Measurements from ENCODE around the gene SHH.

SHH gene

DNA sequence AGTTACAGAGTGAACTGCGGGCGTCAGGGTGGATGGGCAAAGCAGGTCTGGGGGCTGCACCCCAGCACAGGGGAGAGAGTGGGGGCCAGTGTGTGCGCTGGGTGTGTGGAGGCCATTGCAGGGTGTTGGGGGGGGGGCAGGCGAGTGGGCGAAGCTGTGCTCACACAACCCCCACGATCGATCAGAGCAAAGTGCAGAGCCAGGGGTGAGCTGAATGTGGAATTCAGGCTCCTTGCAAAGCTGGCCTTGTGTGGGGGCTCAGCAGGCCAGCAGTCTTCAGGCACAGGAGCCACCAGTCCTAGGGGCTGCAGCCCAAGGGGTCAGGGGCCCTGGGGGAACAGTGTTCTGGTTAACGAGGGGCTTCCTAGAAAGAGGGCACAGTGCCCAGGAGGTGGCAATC, 862 bp upstream of the SHH start:
- no peak for TF ChIP-seq POLR2AphosphoS5 (IDR thresholded peaks at IDR 0.05; ENCODE audit: borderline replicate concordance, low read depth, low read length)
- no peak for TF ChIP-seq EZH2 (IDR thresholded peaks at IDR 0.05)
- no peak for TF ChIP-seq FOXP2 (optimal IDR thresholded peaks at IDR 0.05; ENCODE audit: control extremely low read depth, extremely low read length, insufficient read depth)
- Histone ChIP-seq H3K27ac (no peak overlapping the region), H3K9me3 (ENCODE audit: low read depth, low read length) (no peaks in the 10 kb centered on the region), H3K36me3 (ENCODE audit: insufficient read depth, low read length) (no peaks in the 10 kb centered on the region), H3K9ac (ENCODE audit: insufficient read length) (no peak overlapping the region), H3K4me3 (no peak overlapping the region)
- no peak for DNase-seq (ENCODE audit: low read depth, low spot score)

- Histone ChIP-seq H3K36me3 (ENCODE audit: insufficient read depth, low read length) (no peaks in the 10 kb centered on the region), H3K9ac (ENCODE audit: insufficient read length) (no peak overlapping the region), H3K4me3 (no peak overlapping the region), H3K27ac (no peak overlapping the region), H3K9me3 (ENCODE audit: low read depth, low read length) (no peaks in the 10 kb centered on the region)
- no peak for DNase-seq (ENCODE audit: low read depth, low spot score)
- TF ChIP-seq EZH2 (IDR thresholded peaks at IDR 0.05) (no peak), FOXP2 (optimal IDR thresholded peaks at IDR 0.05; ENCODE audit: control extremely low read depth, extremely low read length, insufficient read depth) (no peak), POLR2AphosphoS5 (IDR thresholded peaks at IDR 0.05; ENCODE audit: borderline replicate concordance, low read depth, low read length) (no peak)
These were observed 736 bp downstream of the SHH start for GRCh38 chr7:155811560-155811894.

DNA sequence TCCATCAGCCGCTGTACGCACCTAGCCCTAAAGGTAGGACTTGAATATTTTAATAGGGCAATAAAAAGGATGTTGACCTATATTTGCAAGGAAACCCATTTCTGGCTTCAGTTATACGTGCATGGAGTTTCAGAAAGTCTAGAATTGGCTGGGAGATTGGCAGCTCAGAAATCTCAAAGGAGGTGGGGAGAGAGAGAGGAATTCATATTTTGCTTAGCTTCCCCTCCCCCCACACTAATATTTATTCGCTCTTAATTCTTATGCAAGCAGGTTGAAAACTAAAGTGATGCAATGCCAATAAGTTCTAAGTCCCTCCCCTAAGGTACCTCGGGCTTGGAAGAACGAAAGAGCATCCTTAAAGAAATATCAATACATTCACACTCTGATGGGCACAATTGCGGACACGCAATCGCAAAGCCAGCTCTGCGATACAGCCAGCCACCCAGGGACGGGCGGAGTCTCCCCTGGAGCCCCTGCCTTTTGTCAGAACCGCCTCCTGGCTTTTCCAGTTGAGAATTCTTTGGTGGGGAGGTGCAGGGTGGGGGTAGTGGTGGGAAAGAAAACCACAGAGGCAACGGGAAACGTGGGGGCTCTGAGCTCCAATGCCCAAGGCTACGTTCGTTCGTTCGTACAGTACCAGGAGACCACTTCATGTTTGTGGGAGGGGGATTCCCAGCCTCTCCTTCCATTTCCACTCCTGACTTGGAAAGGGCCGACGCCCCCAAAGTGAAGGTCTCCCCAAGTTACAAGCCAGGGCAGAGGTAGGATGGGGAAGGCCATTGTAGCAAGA, 1.3 kb downstream of the SHH start:
- no peaks in the 10 kb centered on the region for H3K9me3 ChIP-seq (ENCODE audit: low read depth, low read length)
- H3K9ac ChIP-seq (ENCODE audit: insufficient read length), result no peak overlapping the region
- H3K4me3 ChIP-seq, result no peak overlapping the region
- DNase-seq (ENCODE audit: low read depth, low spot score), result no peak
- H3K36me3 ChIP-seq (ENCODE audit: insufficient read depth, low read length), result no peaks in the 10 kb centered on the region
- H3K27ac ChIP-seq, result no peak overlapping the region
- TF ChIP-seq EZH2 (IDR thresholded peaks at IDR 0.05) (no peak), POLR2AphosphoS5 (IDR thresholded peaks at IDR 0.05; ENCODE audit: borderline replicate concordance, low read depth, low read length) (no peak), FOXP2 (optimal IDR thresholded peaks at IDR 0.05; ENCODE audit: control extremely low read depth, extremely low read length, insufficient read depth) (no peak)

DNA sequence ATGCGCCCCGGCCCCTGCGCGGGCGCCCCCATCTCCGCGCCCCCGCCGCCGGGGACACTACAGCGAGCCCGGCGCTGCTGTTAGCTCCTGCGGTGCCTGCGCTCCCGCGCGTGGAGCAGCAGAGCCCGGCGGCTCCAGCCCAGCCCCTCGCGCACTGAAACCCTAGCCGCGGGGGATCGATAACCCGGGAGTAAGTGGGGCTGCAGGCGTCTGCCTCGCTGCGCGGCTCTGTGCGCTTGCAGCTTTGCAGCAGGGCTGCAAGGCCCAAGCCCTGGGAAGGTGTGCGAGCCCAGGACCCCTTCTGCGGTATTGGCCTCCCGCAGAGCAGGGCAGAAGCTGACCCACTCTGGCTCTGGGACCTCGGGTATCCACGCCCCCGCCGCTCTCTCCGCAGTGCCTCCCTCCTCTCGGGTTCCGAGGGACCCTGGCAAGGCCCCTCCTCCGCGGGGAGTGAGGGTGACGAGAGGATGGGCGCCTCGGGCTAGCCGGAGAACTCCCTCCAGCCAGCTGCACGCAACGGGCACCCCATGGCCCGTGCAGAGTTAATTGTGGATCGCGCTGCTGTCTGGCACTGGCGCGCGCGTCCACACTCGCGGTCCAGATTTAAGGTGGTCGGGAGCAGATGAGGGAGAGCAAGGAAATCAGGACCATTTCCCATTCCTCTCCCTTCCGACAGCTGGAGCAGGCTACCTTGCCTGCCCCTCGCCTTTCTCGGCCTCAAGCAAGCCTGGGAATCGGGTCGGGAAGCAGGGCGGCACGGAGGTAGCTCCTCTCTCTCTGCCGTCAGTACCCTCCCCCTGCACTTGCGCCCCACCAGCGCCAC, 2.1 kb downstream of the SHH start:
- TF ChIP-seq FOXP2 (optimal IDR thresholded peaks at IDR 0.05; ENCODE audit: control extremely low read depth, extremely low read length, insufficient read depth), result no peak
- TF ChIP-seq POLR2AphosphoS5 (IDR thresholded peaks at IDR 0.05; ENCODE audit: borderline replicate concordance, low read depth, low read length), result no peak
- TF ChIP-seq EZH2 (IDR thresholded peaks at IDR 0.05), result no peak
- Histone ChIP-seq H3K4me3 (no peak overlapping the region), H3K9ac (ENCODE audit: insufficient read length) (no peak overlapping the region), H3K36me3 (ENCODE audit: insufficient read depth, low read length) (no peaks in the 10 kb centered on the region), H3K9me3 (ENCODE audit: low read depth, low read length) (no peaks in the 10 kb centered on the region), H3K27ac (no peak overlapping the region)
- no peak for DNase-seq (ENCODE audit: low read depth, low spot score)

DNA sequence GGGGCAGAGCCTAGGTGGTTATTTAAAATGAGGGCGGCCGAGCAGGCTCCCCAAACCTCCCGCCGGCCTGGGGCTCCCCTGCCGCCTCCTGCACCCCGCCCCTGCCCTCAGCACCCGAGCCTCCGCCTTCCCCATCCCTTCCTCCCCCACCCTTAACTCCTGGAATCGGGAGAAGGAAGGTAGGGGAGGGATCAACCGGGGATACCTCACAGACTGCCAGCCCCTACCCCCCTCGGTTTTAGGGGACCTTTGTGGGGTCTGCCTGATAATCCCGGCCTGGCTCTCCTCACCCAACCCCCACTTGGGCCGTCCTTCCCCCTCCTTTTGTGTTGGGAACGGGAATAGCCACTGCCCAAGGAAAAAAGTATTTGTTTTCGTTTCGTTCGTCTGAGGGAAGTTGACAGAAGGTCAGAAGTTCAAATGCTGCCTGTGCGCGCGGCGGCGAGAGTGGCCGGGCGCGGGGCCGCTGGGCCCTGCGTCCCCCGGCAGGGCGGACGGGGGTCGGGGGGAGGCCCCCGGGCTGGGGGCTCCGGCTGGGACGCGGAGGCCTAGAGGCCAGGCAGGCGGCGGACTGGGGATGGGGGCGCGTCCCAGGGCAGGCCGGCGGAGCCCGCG, 2.8 kb downstream of the SHH start:
- no peak overlapping the region for H3K4me3 ChIP-seq
- no peak overlapping the region for H3K27ac ChIP-seq
- no peak overlapping the region for H3K9ac ChIP-seq (ENCODE audit: insufficient read length)
- no peaks in the 10 kb centered on the region for H3K9me3 ChIP-seq (ENCODE audit: low read depth, low read length)
- TF ChIP-seq FOXP2 (optimal IDR thresholded peaks at IDR 0.05; ENCODE audit: control extremely low read depth, extremely low read length, insufficient read depth) (no peak), POLR2AphosphoS5 (IDR thresholded peaks at IDR 0.05; ENCODE audit: borderline replicate concordance, low read depth, low read length) (no peak), EZH2 (IDR thresholded peaks at IDR 0.05) (no peak)
- no peaks in the 10 kb centered on the region for H3K36me3 ChIP-seq (ENCODE audit: insufficient read depth, low read length)
- no peak for DNase-seq (ENCODE audit: low read depth, low spot score)

DNA sequence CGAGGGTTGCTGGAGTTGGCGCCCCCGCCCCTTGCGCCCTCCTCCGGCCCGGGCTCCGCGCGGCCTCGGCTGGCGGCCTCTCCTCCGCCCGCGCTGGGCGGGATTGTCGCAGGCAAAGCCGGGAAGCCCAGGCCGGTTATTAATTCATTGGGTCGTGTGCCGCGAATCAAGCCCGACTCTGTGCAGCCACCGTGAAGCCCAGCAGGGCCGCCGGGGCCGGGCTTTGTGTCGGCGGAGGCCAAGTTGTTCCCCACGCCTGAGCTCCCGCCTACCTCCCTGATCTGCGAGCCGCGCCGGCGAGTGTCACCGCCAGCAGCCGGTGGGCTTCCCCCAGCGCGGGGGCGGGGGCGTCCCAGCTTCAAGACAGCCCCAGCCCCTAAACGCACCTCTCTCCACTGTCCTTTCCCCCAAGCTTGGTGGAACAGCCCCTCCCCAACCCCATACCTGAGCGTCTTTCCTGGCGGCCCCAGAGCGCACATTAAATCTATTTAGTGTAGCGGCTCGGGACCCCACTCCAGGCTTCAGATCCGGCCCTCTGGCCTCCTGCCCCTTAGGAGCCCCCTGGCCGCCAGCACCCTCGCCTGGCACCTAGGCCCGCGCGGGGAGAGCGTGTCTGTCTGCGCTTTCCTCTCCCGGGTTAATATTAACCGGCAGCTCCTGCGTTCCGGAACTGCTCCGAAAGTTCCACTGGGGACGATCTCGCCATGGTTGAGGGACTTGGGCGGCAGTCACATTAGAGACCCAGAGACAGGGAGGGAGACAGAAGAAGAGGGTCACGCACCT, 3.5 kb downstream of the SHH start:
- no peak overlapping the region for H3K4me3 ChIP-seq
- DNase-seq (ENCODE audit: low read depth, low spot score), result no peak
- H3K36me3 ChIP-seq (ENCODE audit: insufficient read depth, low read length), result no peaks in the 10 kb centered on the region
- no peak overlapping the region for H3K27ac ChIP-seq
- no peaks in the 10 kb centered on the region for H3K9me3 ChIP-seq (ENCODE audit: low read depth, low read length)
- H3K9ac ChIP-seq (ENCODE audit: insufficient read length), result no peak overlapping the region
- TF ChIP-seq POLR2AphosphoS5 (IDR thresholded peaks at IDR 0.05; ENCODE audit: borderline replicate concordance, low read depth, low read length), result no peak
- peak; percentile 28 for TF ChIP-seq EZH2 (IDR thresholded peaks at IDR 0.05)
- TF ChIP-seq FOXP2 (optimal IDR thresholded peaks at IDR 0.05; ENCODE audit: control extremely low read depth, extremely low read length, insufficient read depth), result no peak

- DNase-seq (ENCODE audit: low read depth, low spot score), result no peak
- Histone ChIP-seq H3K4me3 (no peak overlapping the region), H3K9me3 (ENCODE audit: low read depth, low read length) (no peaks in the 10 kb centered on the region), H3K36me3 (ENCODE audit: insufficient read depth, low read length) (no peaks in the 10 kb centered on the region), H3K27ac (no peak overlapping the region), H3K9ac (ENCODE audit: insufficient read length) (no peak overlapping the region)
- TF ChIP-seq POLR2AphosphoS5 (IDR thresholded peaks at IDR 0.05; ENCODE audit: borderline replicate concordance, low read depth, low read length), result no peak
- no peak for TF ChIP-seq EZH2 (IDR thresholded peaks at IDR 0.05)
- no peak for TF ChIP-seq FOXP2 (optimal IDR thresholded peaks at IDR 0.05; ENCODE audit: control extremely low read depth, extremely low read length, insufficient read depth)
These were observed 4.3 kb downstream of the SHH start for GRCh38 chr7:155807789-155808548.
